IMR-90 (cell line): Measurements from ENCODE around the gene ITGA1. TPM values are rescaled to one million over a fixed set of nuclear protein-coding genes. Genes with fewer than 3 reads are reported as not detected.
A peak's percentile ranks its signal among the peaks of the same experiment; 100 is the strongest.

ENCODE experiments used
- ATAC-seq: fragments of 200-7000 bp; cut with Tn5 transposase; 2 replicates; pipeline ENCODE4 v1.9.1; 2020; ENCODE audit warnings: low read depth, mild to moderate bottlenecking, moderate library complexity
- BruUV-seq: library from RNA; stranded (reverse); fragments of 400-500 nt; replicated peaks from 2 replicates; lab custom pipeline; 2021; lab: Mats Ljungman, UMichigan
- CTCF ChIA-PET: fragments of 300-600 bp; formaldehyde crosslinking; extraction: SDS; loops from one replicate; lab custom pipeline; 2021; ENCODE audit warnings: antibody characterized with exemption; lab: Yijun Ruan, JAX
- POLR2A ChIA-PET: fragments of 300-600 bp; sonication (Branson Sonifier 250); formaldehyde crosslinking; loops from one replicate; lab custom pipeline; 2022; ENCODE audit warnings: antibody characterized with exemption; ENCODE audit not compliant: unreplicated experiment; lab: Charles Lee
- DNase-seq: peaks from one replicate; pipeline ENCODE4 v3.0.0; 2013
- H2AFZ ChIP-seq: replicated peaks from 2 replicates; pipeline ENCODE3; 2013; ENCODE audit warnings: low read length, mild to moderate bottlenecking; ENCODE audit not compliant: poor library complexity
- H2AK5ac ChIP-seq: 2 replicates; pipeline ENCODE4 v1.6.1; 2013; ENCODE audit warnings: low read depth, low read length, inconsistent platforms
- H2AK9ac ChIP-seq: replicated peaks from 2 replicates; pipeline ENCODE3; 2013; ENCODE audit warnings: mild to moderate bottlenecking, low read depth, low read length, moderate library complexity; ENCODE audit not compliant: poor library complexity
- H2BK120ac ChIP-seq: 2 replicates; pipeline ENCODE4 v1.6.1; 2013; ENCODE audit warnings: low read depth, low read length, inconsistent platforms
- H2BK15ac ChIP-seq: 3 replicates; pipeline ENCODE4 v1.6.1; 2013; ENCODE audit warnings: low read depth, low read length, inconsistent platforms
- H2BK20ac ChIP-seq: 2 replicates; pipeline ENCODE4 v1.6.1; 2013; ENCODE audit warnings: low read depth, mild to moderate bottlenecking, inconsistent platforms, low read length, moderate library complexity
- H2BK5ac ChIP-seq: 2 replicates; pipeline ENCODE4 v1.6.1; 2013; ENCODE audit warnings: mild to moderate bottlenecking, low read depth, low read length, inconsistent platforms; ENCODE audit not compliant: poor library complexity, severe bottlenecking
- H3K14ac ChIP-seq: replicated peaks from 2 replicates; pipeline ENCODE4 v1.6.1; 2013; ENCODE audit warnings: low read depth, low read length, inconsistent platforms
- H3K18ac ChIP-seq: 2 replicates; pipeline ENCODE4 v1.6.1; 2013; ENCODE audit warnings: low read depth, low read length, control low read depth
- H3K23ac ChIP-seq: 2 replicates; pipeline ENCODE4 v1.6.1; 2013; ENCODE audit warnings: low read depth, low read length, inconsistent platforms
- H3K27ac ChIP-seq: 2 replicates; pipeline ENCODE4 v1.5.1; 2013; ENCODE audit warnings: mild to moderate bottlenecking, control low read depth, low read length; ENCODE audit not compliant: insufficient read depth
- H3K27me3 ChIP-seq: 2 replicates; pipeline ENCODE4 v1.6.1; 2013; ENCODE audit warnings: low read length; ENCODE audit not compliant: control insufficient read depth, insufficient read depth
- H3K36me3 ChIP-seq: 2 replicates; pipeline ENCODE4 v1.6.1; 2013; ENCODE audit warnings: low read length, mixed read lengths; ENCODE audit not compliant: control insufficient read depth, insufficient read depth
- H3K4ac ChIP-seq: 2 replicates; pipeline ENCODE4 v1.6.1; 2013; ENCODE audit warnings: low read depth, low read length, inconsistent platforms
- H3K4me1 ChIP-seq: 2 replicates; pipeline ENCODE4 v1.6.1; 2013; ENCODE audit warnings: low read length, mixed read lengths; ENCODE audit not compliant: control insufficient read depth, insufficient read depth
- H3K4me2 ChIP-seq: 2 replicates; pipeline ENCODE4 v1.6.1; 2013; ENCODE audit warnings: low read depth, mild to moderate bottlenecking, control low read depth, low read length, moderate library complexity
- H3K4me3 ChIP-seq: 2 replicates; pipeline ENCODE4 v1.5.1; 2013; ENCODE audit warnings: low read depth, mild to moderate bottlenecking, control low read depth, low read length, moderate library complexity; ENCODE audit not compliant: insufficient read depth
- H3K56ac ChIP-seq: 2 replicates; pipeline ENCODE4 v1.6.1; 2013; ENCODE audit warnings: low read length, inconsistent platforms; ENCODE audit not compliant: insufficient read depth; ENCODE audit errors: extremely low read depth
- H3K79me1 ChIP-seq, 2 experiments: 2 replicates each; pipeline ENCODE4 v1.6.1; 2013; ENCODE audit warnings: low read length in 2 of 2, inconsistent platforms in 1 of 2, low read depth in 1 of 2
- H3K9ac ChIP-seq: 2 replicates; pipeline ENCODE4 v1.6.1; 2013; ENCODE audit warnings: low read depth, low read length, control low read depth
- H3K9me1 ChIP-seq: 2 replicates; pipeline ENCODE4 v1.6.1; 2013; ENCODE audit warnings: low read length, inconsistent platforms; ENCODE audit not compliant: insufficient read depth
- H3K9me3 ChIP-seq: 2 replicates; pipeline ENCODE4 v1.6.1; 2013; ENCODE audit warnings: low read length; ENCODE audit not compliant: control insufficient read depth, insufficient read depth
- H4K20me1 ChIP-seq: 2 replicates; pipeline ENCODE4 v1.6.1; 2013; ENCODE audit warnings: low read length, inconsistent platforms; ENCODE audit not compliant: insufficient read depth
- H4K5ac ChIP-seq: 2 replicates; pipeline ENCODE4 v1.6.1; 2013; ENCODE audit warnings: mild to moderate bottlenecking, low read depth, low read length, control low read depth
- H4K8ac ChIP-seq, 2 experiments: 2 replicates each; pipeline ENCODE4 v1.6.1; 2013; ENCODE audit warnings: low read depth in 2 of 2, low read length in 2 of 2, control low read depth in 1 of 2, inconsistent platforms in 1 of 2
- H4K91ac ChIP-seq: 2 replicates; pipeline ENCODE4 v1.6.1; 2013; ENCODE audit warnings: low read depth, low read length, inconsistent platforms; ENCODE audit not compliant: insufficient read depth
- BHLHE40 ChIP-seq: fragments of 150-350 bp; IDR thresholded peaks from 2 replicates; pipeline ENCODE4 v1.6.1; 2016; ENCODE audit warnings: mild to moderate bottlenecking, low read depth, low read length
- ELK1 ChIP-seq: fragments of 150-350 bp; IDR thresholded peaks from 2 replicates; pipeline ENCODE4 v1.6.1; 2016; ENCODE audit warnings: low read depth, mild to moderate bottlenecking, low read length, moderate library complexity, borderline replicate concordance
- FOS ChIP-seq: fragments of 150-350 bp; IDR thresholded peaks from 2 replicates; pipeline ENCODE4 v1.6.1; 2016; ENCODE audit warnings: low read depth, low read length
- WGBS, 2 experiments: methylation state at CpG; one replicate each; pipeline versions ENCODE4 v1.1.5 to v1.1.7; 2013; ENCODE audit warnings: missing lambda C conversion rate in 2 of 2; ENCODE audit not compliant: insufficient read length in 1 of 2; ENCODE audit errors: extremely low coverage in 2 of 2; 5-methylcytosine and 5-hydroxymethylcytosine counted together
- dilution Hi-C: fragments of 300-500 bp; cut with HindIII; formaldehyde crosslinking; loops from one replicate; pipeline ENCODE4 v1.14.3; 2018; ENCODE audit warnings: low sequenced_read_pairs; ENCODE audit not compliant: unreplicated experiment
- in situ Hi-C: fragments of 300-500 bp; cut with MboI; formaldehyde crosslinking; loops from 3 replicates; pipeline ENCODE4 v1.14.3; 2019; ENCODE audit warnings: low sequenced_read_pairs, inconsistent platforms, mixed read lengths
- intact Hi-C: fragments of 100-400 bp; cut with micrococcal nuclease; formaldehyde crosslinking; loops from 2 replicates; pipeline ENCODE4 v1.10.0; 2022
- microRNA-seq, 2 experiments: library from miRNA; stranded (forward) in 1 of 2; unstranded in 1 of 2; fragments of 10-50 nt in 1 of 2; fragments of <30 nt in 1 of 2; gene quantifications in 1 of 2; microRNA quantifications in 1 of 2; one replicate each; pipeline versions ENCODE3 to v1.1.0; 2013 to 2020; ENCODE audit not compliant: insufficient read depth in 1 of 2, insufficient read length in 1 of 2, unreplicated experiment in 1 of 2
- polyA plus RNA-seq, 3 experiments: library from polyadenylated mRNA; depleted of rRNA; stranded (reverse); fragments of >200 nt; gene quantifications; 2 replicates each; pipeline ENCODE4 v1.2.3, GENCODE V29; 2012; ENCODE audit warnings: low replicate concordance in 1 of 3
- small RNA-seq, 5 experiments: library from RNA; depleted of rRNA; stranded (forward); fragments of <200 nt; gene quantifications; one replicate each; pipeline ENCODE3, GENCODE V24; 2012
- total RNA-seq: library from RNA; depleted of rRNA; stranded (reverse); fragments of >200 nt; gene quantifications from 2 replicates; pipeline ENCODE4 v1.2.3, GENCODE V29; 2012; rRNA removed

ITGA1 gene
- total and polyA plus RNA-seq, 2 of the 4 experiments (the other 2 are of a cell fraction) = 22.3 to 95.2 TPM

DNA sequence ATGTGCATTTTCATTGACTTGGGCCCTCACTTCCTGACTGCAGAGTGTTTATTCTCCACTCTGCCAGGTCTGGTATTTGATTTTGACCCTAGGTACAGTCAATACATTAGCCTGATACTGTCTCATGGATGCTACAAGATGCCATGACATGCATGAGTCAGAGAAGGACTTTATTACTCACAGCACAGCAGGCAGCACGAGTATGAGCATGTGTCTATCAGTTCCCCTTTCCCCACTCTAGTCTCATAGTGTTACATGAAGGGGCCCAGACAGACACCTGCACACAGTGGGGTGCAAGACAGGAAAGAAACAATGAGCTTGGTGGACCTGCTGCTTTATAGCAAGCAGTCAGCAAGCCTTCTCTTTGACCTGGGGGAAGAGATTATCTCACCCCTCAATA lies 221.0 kb downstream of the ITGA1 start:
- Histone ChIP-seq H3K27ac (peak overlapping the region; percentile 11), H3K36me3 (no peaks in the 10 kb centered on the region; the same call in 1 of the 2 replicates), H3K9ac (no peak overlapping the region), H3K79me1 (peaks cover 12 to 60% of the 10 kb centered on the region in 2 experiments; a peak in 3 of 4 replicates), H4K8ac (peak overlapping the region in 1 of 2 experiments; percentile 39; a peak in 1 of 4 replicates), H3K9me1 (peaks cover 14% of the 10 kb centered on the region; the same call in 1 of the 2 replicates), H3K56ac (no peak overlapping the region), H2BK120ac (peak overlapping the region; percentile 50; the same call in 1 of the 2 replicates), H2AK5ac (peak overlapping the region; percentile 83; the same call in 1 of the 2 replicates), H2BK15ac (peak overlapping the region; percentile 10; the same call in 1 of the 3 replicates), H3K9me3 (no peaks in the 10 kb centered on the region), H2BK5ac (peak overlapping the region; percentile 41), H2BK20ac (0 out of 2 replicates have a peak overlapping the region, but pooled peaks have one; percentile 35), H3K4me2 (no peak overlapping the region), H3K14ac (peak overlapping the region; percentile 76; the same call in 1 of the 2 replicates), H3K27me3 (no peaks in the 10 kb centered on the region), H3K4me1 (peaks cover 28% of the 10 kb centered on the region), H4K91ac (no peak overlapping the region), H4K5ac (no peak overlapping the region), H3K18ac (peak overlapping the region; percentile 12), H4K20me1 (no peaks in the 10 kb centered on the region), H3K4me3 (no peak overlapping the region), H2AFZ (no peak overlapping the region), H3K4ac (peak overlapping the region; percentile 12; the same call in 1 of the 2 replicates), H2AK9ac (no peak overlapping the region), H3K23ac (no peak overlapping the region)
- dilution Hi-C loops = no loop called here
- ChIA-PET POLR2A (no interaction called here), CTCF (no interaction called here)
- in situ Hi-C loops = no loop called here
- ATAC-seq (peak; percentile 21), DNase-seq (peak; percentile 84)
- WGBS, 2 experiments = no CpG with 5 or more reads among the region's 1 CpG
- intact Hi-C loops = no loop called here
- no TSS peak for BruUV-seq
- no peak for TF ChIP-seq ELK1
- peak; percentile 68 for TF ChIP-seq FOS
- TF ChIP-seq BHLHE40 = peak; percentile 68; the same call in 1 of the 2 replicates

Small RNA genes lying within 50 kb of the gene (microRNA-seq; reads per million reads assigned to microRNA genes)
- gene B3GNTL1P1 (ENCODE audit: insufficient read depth, insufficient read length) = not detected

Small RNA genes lying within 50 kb of the gene (small RNA-seq; reads per million reads assigned to genes)
- 0 reads per million in 5 experiments for gene B3GNTL1P1

Other genes starting within 250 kb of the ITGA1 start
- gene PELO, start within 50 bp of the ITGA1 start, total RNA-seq = 48.9 and 49.7 TPM in 2 replicates
- gene PELO, start within 50 bp of the ITGA1 start, polyA plus RNA-seq (2012; rRNA removed) = 42.4 and 43.7 TPM in 2 replicates
- 83.6 and 93.4 TPM in 2 replicates for gene ITGA2, start 201.4 kb downstream of the ITGA1 start, total RNA-seq
- gene ITGA2, start 201.4 kb downstream of the ITGA1 start, polyA plus RNA-seq (2012; rRNA removed) = 20.4 and 23.3 TPM in 2 replicates